ENCODE results near the gene KRTAP9-3.
"Not testable (repeated sequence)": the region's sequence is repeated elsewhere in the genome, so short reads cannot be mapped to it uniquely, and the experiment has no call there.

Gene KRTAP9-3

GRCh38 chr17:41232399-41233105 is at the start of gene KRTAP9-3:
Gene KRTAP9-3 (plus strand): TSS chr17:41232449. CDS start chr17:41232502, 53 bp downstream.
- not testable (repeated sequence) for FAIRE-seq

GRCh38 chr17:41184480-41184961 is 47.7 kb upstream of the KRTAP9-3 start, which contains the start of gene KRTAP4-1:
Gene KRTAP4-1 (minus strand): TSS chr17:41184911. CDS start chr17:41184854, 57 bp downstream.
- no peak for FAIRE-seq

GRCh38 chr17:41185001-41185400 is 47.2 kb upstream of the KRTAP9-3 start:
- FAIRE-seq: no peak

- no peak for FAIRE-seq
Measured at GRCh38 chr17:41186872-41187271, 45.4 kb upstream of the KRTAP9-3 start.

- not testable (repeated sequence) for FAIRE-seq
Measured at GRCh38 chr17:41189837-41190318, 42.4 kb upstream of the KRTAP9-3 start, which contains the start of gene KRTAP9-1. Gene KRTAP9-1 (plus strand): TSS chr17:41189887. CDS start chr17:41189887, 0 bp downstream.

- FAIRE-seq: no peak
Measured at GRCh38 chr17:41190328-41190727, 41.9 kb upstream of the KRTAP9-3 start.

- no peak for FAIRE-seq
Measured at GRCh38 chr17:41196068-41196467, 36.2 kb upstream of the KRTAP9-3 start.

- no peak for FAIRE-seq
Measured at GRCh38 chr17:41199421-41200078, 32.7 kb upstream of the KRTAP9-3 start.

GRCh38 chr17:41211845-41212466 is 20.3 kb upstream of the KRTAP9-3 start:
- FAIRE-seq: no peak

GRCh38 chr17:41212524-41213169 is 19.6 kb upstream of the KRTAP9-3 start:
- no peak for FAIRE-seq

- no peak for FAIRE-seq
Measured at GRCh38 chr17:41215681-41216080, 16.6 kb upstream of the KRTAP9-3 start.

- no peak for FAIRE-seq
Measured at GRCh38 chr17:41223821-41224220, 8.4 kb upstream of the KRTAP9-3 start.

- FAIRE-seq: no peak
Measured at GRCh38 chr17:41226051-41226450, 6.2 kb upstream of the KRTAP9-3 start.

GRCh38 chr17:41226598-41227095 is 5.6 kb upstream of the KRTAP9-3 start, which contains the start of gene KRTAP9-2:
Gene KRTAP9-2 (plus strand): TSS chr17:41226648. CDS start chr17:41226655, 7 bp downstream.
- FAIRE-seq: not testable (repeated sequence)

GRCh38 chr17:41230094-41230493 is 2.2 kb upstream of the KRTAP9-3 start:
- no peak for FAIRE-seq

- FAIRE-seq: no peak
Measured at GRCh38 chr17:41231731-41232130, 518 bp upstream of the KRTAP9-3 start.

GRCh38 chr17:41237116-41237515 is 4.9 kb downstream of the KRTAP9-3 start:
- not testable (repeated sequence) for FAIRE-seq

GRCh38 chr17:41237949-41238437 is 5.7 kb downstream of the KRTAP9-3 start, which contains the start of gene KRTAP9-8:
Gene KRTAP9-8 (plus strand): TSS chr17:41237999. CDS start chr17:41238052, 53 bp downstream.
- not testable (repeated sequence) for FAIRE-seq

- FAIRE-seq: not testable (repeated sequence)
Measured at GRCh38 chr17:41246995-41247787, 14.9 kb downstream of the KRTAP9-3 start.

- not testable (repeated sequence) for FAIRE-seq
Measured at GRCh38 chr17:41249637-41250240, 17.5 kb downstream of the KRTAP9-3 start, which contains the start of gene KRTAP9-4. Gene KRTAP9-4 (plus strand): TSS chr17:41249687. CDS start chr17:41249721, 34 bp downstream.

Data from endometrium (tissue), 2 donors.